Inflammatory macrophage (primary cell): ENCODE results near the gene GRM8.

Source experiments
- DNase-seq, 2 donors: peaks; one replicate each; pipeline ENCODE4 v3.0.0-alpha.2; 2020 to 2022

Gene GRM8

DNA sequence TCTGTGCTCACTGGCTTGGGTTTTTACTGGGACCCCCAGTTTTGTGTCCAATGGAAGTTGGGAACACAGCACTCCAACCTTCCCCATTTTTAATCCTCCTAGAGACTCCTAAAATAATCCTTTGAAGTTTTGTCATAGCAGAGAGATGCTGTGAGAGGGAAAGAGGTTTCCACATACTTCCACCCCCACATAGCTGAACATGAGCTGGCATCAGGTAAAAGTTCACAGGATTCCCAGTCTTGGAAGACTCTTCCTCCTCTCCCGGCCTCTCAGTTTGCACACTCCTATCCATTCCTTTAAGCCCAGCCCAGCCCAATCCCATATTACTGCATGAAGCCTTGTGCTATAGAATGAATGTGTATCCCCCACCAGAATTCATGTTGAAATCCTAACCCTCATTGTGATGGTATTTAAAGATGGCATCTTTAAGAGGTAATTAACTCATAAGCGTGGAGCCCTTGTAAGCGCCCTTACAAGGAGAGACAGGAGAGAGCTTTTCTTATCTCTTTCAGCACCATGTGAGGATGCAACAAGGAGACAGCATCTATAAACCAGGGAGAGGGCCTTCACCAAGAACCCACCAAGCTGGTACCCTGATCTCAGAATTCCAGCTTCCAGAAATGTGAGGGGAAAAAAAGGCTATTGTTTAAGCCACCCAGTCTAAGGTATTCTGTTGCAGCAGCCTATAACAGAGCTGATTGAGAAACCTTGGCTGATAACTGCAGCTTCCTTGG is 22.4 kb downstream of the GRM8 start:
- no peak for DNase-seq

DNA sequence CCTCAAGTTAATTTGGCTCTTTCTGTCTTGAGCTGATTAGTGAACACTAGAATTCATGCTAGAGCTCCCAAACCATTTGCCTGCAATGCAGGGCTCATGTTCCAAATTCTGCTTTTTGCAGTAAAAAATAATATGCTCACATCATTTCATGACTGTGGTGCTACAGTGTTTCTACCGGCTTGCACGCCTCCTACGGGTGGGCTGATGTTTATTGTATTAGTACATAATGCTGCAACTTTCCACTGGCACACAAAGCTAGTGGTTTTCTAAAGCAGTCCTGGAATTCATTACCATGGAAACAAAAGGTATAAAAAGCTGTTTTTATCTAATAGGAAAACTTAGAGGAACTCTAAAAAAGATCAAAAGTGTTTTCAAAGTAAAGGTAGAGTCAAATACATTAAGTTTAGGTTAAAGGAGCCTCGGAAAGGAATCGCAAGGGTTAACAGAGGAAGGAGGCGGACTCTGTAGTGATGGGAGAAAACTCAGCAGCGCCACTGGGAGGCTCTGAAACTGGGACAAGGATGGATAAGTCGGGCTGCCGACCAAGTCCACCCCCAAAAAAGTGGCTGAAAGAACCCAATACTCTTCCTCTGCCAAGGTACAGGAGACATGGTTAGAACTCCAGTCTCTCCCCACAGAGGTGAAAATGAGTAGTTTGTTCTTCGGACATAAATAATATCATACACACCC is 25.9 kb downstream of the GRM8 start:
- no peak for DNase-seq

DNA sequence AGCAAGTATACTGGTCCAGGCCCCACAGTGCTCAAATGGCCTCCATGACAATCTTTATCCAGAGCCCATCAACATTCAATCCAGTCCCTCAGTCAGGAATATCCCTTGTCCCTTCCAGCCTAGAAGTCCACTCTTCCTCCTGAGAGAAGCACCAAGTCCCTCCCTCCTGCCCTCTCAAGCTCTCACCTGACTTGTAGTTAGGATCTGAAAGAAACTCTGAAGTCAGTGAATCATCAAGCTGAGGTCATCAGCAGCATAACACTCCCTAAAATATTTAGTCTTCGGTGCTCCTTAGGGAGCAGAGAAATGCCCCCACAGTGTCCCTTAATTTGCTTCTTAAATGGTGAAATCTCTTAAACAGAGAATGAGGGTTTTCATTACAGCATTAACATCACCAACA is 31.0 kb downstream of the GRM8 start:
- DNase-seq: no peak

DNA sequence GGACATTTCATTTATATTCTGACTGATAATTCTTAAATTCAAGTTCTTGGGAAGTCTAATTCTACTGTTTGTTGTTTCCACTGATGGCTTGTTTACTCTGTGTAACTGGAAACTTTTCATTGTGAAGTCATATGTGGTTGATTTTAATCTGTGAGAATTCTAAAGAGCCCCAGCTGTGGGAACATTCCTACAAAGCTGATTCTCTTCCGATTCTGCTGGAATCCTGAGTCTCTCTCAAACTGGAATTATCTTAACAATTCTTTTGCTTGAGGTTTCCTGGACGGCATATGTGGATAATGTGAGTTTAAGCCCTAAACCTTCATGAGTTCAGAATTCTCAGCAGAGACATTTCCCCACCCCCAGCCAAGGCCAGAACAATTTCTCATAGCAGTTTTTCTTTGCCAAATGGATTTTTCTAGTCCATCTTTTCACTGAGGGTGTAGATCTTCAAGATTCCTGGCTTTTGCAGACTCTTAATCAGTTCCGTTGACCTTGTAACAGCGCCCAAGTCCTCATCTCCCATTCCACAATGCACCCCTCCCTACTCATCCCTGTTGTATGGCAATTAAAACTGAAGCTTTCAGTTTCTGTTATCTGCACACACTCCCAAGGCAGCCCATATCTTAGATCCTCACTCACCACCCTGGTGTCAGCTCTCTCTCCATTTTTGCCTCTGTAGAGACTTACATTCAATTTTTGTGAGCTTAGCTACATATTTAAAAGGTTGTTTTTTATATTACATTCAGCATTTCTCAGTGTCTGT is 37.6 kb downstream of the GRM8 start:
- no peak for DNase-seq

GRCh38 chr7:127209886-127210285 is 42.9 kb downstream of the GRM8 start:
- DNase-seq: no peak

- DNase-seq: no peak
Observed at GRCh38 chr7:127208860-127209259, 43.9 kb downstream of the GRM8 start.

DNA sequence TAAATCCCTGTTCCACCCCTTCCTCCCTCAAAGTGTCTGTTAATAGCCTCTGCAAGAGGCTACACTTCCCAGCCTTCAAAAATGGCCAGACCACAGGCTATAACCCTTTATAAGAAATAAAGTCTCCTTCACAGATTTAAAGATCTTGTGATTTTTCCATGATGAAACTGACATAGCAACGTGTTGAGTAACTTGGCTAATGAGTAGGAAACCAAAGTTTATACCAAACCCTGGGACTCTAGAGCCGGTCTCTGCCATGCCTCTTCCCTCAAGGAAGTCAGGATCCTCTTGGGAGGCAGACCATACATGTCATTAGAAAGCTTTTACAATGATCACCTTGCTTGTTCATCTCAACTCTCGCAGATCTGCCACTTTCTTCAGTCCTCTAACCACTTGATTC is 44.4 kb downstream of the GRM8 start:
- no peak for DNase-seq

- no peak for DNase-seq
Observed at GRCh38 chr7:127207806-127208205, 44.9 kb downstream of the GRM8 start.

GRCh38 chr7:127207230-127207629 is 45.5 kb downstream of the GRM8 start:
- no peak for DNase-seq

GRCh38 chr7:127194571-127194970 is 58.2 kb downstream of the GRM8 start:
- no peak for DNase-seq

DNA sequence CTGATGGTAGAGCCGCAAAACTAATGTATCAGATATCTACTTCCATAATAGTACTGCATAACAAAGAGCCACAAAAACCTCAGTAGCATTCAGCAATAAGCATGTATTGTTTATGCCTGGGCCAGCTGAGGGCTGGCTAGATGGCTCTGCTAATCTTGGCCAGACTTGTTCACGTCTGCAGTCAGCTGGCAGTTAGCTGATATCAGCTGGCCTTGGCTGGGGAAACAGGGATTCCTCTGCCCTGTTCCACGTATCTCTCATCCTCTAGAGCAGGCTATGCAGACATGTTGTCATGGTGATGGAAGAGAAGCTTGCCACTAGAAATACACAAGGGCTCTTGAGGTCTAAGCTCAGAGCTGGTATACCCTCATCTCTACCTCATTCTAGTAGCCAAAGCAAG is 62.9 kb downstream of the GRM8 start:
- no peak for DNase-seq

- no peak for DNase-seq
Observed at GRCh38 chr7:127189074-127189473, 63.7 kb downstream of the GRM8 start.

GRCh38 chr7:127187740-127188139 is 65.0 kb downstream of the GRM8 start:
- no peak for DNase-seq

GRCh38 chr7:127186686-127187085 is 66.1 kb downstream of the GRM8 start:
- DNase-seq: no peak

DNA sequence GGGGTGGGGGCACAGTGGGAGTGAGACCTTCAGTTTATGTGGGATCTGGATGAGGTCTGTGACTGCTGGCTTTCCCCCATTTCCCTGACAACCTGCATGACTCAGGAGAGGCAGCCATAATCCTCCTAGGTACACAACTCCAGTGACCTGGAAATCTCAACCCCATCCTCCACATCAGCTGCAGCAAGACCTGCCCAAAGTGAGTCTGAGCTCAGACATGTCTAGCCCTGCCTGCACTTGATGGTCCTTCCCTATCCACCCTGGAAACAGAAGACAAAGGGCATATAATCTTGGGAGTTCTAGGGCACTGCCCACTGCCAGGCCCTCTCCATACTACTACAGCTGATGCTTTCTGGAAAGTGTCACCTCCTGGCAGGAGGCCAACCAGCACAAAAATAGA is 75.6 kb downstream of the GRM8 start:
- DNase-seq: no peak

DNA sequence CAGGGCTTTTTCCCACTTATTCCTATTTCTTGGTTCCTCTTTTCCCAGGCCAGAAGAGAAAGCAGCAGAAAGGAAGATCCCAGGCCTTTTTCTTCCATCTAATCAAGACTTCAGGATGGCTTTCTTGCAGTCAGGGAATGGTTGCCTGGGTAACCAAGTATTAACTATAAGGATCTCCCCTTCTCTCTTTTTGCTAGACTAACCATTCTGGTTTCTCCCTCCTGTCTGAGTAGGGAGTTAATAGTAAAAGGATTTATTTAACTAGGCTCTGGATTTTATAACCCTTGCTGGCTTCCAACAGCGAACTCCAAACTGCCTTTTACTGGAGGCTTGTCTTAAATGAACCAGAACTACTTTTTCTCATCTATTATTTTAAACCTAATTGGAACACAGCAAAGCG is 90.4 kb downstream of the GRM8 start:
- no peak for DNase-seq

GRCh38 chr7:127158659-127159058 is 94.1 kb downstream of the GRM8 start:
- no peak for DNase-seq

DNA sequence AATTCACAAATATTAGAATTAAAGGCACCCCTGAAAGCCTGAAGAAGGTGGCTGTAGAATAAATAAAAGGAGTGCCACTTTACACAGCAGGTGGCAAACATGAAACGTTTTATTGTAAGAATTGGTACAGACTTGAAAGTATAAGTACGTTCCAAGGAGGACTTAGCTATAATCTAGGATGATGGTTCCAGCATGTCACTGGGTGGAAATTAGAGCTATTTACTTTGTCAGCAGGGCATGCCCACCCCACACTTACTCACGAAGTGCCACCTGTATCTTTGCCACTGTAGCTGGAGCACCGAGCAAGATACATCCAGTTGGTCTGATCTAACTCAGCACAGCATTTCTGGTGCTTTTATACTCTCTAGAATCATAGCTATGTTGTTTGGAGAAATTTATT is 97.8 kb downstream of the GRM8 start:
- DNase-seq: no peak

GRCh38 chr7:127154101-127154500 is 98.6 kb downstream of the GRM8 start:
- DNase-seq: no peak

DNA sequence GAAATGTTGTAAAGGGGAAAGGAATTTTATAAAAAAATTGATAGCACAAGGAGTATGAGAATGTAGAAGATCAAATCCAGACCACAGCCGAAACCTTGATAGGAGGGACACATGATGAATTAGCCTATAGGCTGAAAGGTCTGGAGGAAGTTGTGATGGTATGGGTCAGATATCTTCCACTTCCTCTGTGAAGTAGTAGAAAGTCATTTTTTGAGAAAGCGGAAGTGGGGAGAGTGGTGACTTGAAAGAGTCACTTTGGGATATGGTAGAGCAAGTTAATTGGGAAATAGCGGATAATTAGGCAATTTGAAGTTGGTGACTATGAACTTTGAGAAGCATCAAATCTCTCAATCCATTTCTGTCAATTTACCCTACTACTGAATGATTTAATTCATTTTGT is 99.4 kb downstream of the GRM8 start:
- DNase-seq: no peak

DNA sequence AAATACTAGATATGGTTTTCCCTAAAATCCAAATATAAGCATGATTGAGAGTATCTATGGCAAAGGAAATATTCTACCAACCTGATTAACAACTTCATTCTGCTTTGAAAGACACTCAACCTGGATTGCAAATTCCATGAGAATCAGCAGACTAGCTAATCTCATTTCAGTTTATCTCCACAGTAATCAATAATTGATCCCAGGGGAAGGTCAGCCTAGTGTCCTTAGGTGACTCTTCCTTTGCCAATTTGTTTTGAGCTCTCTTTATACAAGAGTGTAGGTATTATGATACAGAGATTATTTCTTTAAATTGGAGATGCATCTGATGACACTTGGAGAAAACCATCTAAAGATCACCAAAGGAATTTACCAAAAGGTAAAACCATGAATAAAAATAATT is 100.3 kb downstream of the GRM8 start:
- DNase-seq: no peak

DNA sequence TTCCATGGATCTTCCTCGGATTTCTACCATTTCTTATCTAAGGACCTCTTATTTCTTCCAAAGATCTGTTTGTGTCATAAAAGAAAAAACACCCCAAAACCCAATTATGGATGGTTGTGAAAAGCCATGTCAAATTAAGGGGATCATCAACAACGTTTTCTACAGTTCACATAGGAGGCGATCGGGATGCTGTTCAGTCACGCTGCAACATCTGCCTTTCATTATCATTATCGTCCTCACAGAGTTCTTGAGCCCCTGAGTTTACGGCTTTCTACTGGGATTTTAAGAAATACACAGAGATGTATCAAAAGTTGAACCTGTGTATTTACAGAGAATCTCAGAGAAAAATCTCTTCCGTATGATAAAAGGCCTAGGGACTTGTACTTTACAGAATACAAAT is 101.4 kb downstream of the GRM8 start:
- no peak for DNase-seq

DNA sequence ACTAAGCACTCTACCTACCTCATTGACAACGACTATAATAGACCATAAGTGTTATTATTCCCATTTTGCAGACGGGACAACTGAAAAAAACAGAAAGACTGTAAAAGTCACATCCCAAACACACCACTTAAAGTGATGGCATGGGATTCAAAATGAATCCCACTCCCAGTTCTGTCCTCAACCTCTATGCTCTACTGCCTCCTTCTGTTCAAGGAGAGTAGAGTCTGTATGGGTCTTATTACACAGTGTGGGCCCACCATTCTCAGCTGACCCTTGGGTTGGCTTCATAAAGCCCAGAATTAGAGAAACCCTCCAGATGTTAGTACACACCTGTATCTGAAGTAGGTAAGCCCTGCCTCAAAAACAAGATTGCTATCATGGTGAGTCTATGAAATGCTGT is 102.2 kb downstream of the GRM8 start:
- no peak for DNase-seq
